Lower leg skin (tissue), 4 donors: ENCODE data around the gene CHD5. TPM values are rescaled to one million over a fixed set of nuclear protein-coding genes. Genes with fewer than 3 reads are reported as not detected.
"Not testable (repeated sequence)": the region's sequence is repeated elsewhere in the genome, so short reads cannot be mapped to it uniquely, and the experiment has no call there.

Source experiments
- DNase-seq, 2 donors: peaks; one replicate each; pipeline ENCODE4 v3.0.0-alpha.2; 2019; ENCODE audit warnings: low spot score in 2 of 2
- H3K4me3 ChIP-seq: fragments of 200-600 bp; sonication (generic); 2 replicates; pipeline ENCODE4 v1.5.1; 2017; ENCODE audit warnings: mild to moderate bottlenecking, low read depth; ENCODE audit not compliant: poor library complexity, severe bottlenecking
- POLR2A ChIP-seq, 2 donors: fragments of 450-650 bp; IDR thresholded peaks; one replicate each; pipeline ENCODE4 v1.6.1; 2016 to 2017; ENCODE audit warnings: antibody characterized with exemption in 2 of 2, mild to moderate bottlenecking in 1 of 2, moderate library complexity in 1 of 2
- WGBS, 2 donors: methylation state at CpG; one replicate each; pipeline ENCODE4 v1.1.5; 2018; 5-methylcytosine and 5-hydroxymethylcytosine counted together
- intact Hi-C: fragments of 100-400 bp; cut with DNase I; formaldehyde crosslinking; loops from one replicate; pipeline ENCODE4 v1.15.0; 2023; ENCODE audit warnings: low total_unique reads
- total RNA-seq, 4 donors: library from RNA; depleted of rRNA; stranded (reverse); fragments of >200 nt; gene quantifications; one replicate each; pipeline ENCODE4 v1.1.0, GENCODE V29; 2016
- TF ChIP-seq, protein P1 (sequence below), 3 donors: fragments of 450-650 bp; IDR thresholded peaks; one replicate each; pipeline ENCODE4 v1.5.1; 2016; ENCODE audit warnings: antibody characterized with exemption in 3 of 3, mild to moderate bottlenecking in 3 of 3, moderate library complexity in 2 of 3

CHD5 gene
- total RNA-seq, 4 donors from 2014 or later, result 0.04 to 0.27 (median 0.13) TPM; not detected in 1

GRCh38 chr1:6068932-6069331, 111.2 kb downstream of the CHD5 start:
- H3K4me3 ChIP-seq, result no peak overlapping the region
- intact Hi-C loops, result no loop called here
- DNase-seq, result no peak
- TF ChIP-seq POLR2A (IDR thresholded peaks at IDR 0.05), result no peak
- TF ChIP-seq, protein P1, sequence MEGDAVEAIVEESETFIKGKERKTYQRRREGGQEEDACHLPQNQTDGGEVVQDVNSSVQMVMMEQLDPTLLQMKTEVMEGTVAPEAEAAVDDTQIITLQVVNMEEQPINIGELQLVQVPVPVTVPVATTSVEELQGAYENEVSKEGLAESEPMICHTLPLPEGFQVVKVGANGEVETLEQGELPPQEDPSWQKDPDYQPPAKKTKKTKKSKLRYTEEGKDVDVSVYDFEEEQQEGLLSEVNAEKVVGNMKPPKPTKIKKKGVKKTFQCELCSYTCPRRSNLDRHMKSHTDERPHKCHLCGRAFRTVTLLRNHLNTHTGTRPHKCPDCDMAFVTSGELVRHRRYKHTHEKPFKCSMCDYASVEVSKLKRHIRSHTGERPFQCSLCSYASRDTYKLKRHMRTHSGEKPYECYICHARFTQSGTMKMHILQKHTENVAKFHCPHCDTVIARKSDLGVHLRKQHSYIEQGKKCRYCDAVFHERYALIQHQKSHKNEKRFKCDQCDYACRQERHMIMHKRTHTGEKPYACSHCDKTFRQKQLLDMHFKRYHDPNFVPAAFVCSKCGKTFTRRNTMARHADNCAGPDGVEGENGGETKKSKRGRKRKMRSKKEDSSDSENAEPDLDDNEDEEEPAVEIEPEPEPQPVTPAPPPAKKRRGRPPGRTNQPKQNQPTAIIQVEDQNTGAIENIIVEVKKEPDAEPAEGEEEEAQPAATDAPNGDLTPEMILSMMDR (IDR thresholded peaks at IDR 0.05), result no peak
- 78 to 89% methylated on average over 8 to 9 of the region's 9 CpGs for WGBS, 2 donors

- no peak overlapping the region for H3K4me3 ChIP-seq
- no peak for DNase-seq
- intact Hi-C loops, result no loop called here
- WGBS, 2 donors, result 73 to 80% methylated on average over 5 of the region's 5 CpGs
- TF ChIP-seq POLR2A (IDR thresholded peaks at IDR 0.05), result no peak
- TF ChIP-seq, protein P1 (IDR thresholded peaks at IDR 0.05), result no peak
These were observed 112.0 kb downstream of the CHD5 start for GRCh38 chr1:6068073-6068472.

- TF ChIP-seq, protein P1 (IDR thresholded peaks at IDR 0.05), result no peak
- TF ChIP-seq POLR2A (IDR thresholded peaks at IDR 0.05), result no peak
- WGBS, 2 donors, result 60 to 88% methylated on average over 6 to 8 of the region's 8 CpGs
- intact Hi-C loops, result no loop called here
- no peak for DNase-seq
- no peak overlapping the region for H3K4me3 ChIP-seq
These were observed 113.4 kb downstream of the CHD5 start for GRCh38 chr1:6066680-6067079.

DNA sequence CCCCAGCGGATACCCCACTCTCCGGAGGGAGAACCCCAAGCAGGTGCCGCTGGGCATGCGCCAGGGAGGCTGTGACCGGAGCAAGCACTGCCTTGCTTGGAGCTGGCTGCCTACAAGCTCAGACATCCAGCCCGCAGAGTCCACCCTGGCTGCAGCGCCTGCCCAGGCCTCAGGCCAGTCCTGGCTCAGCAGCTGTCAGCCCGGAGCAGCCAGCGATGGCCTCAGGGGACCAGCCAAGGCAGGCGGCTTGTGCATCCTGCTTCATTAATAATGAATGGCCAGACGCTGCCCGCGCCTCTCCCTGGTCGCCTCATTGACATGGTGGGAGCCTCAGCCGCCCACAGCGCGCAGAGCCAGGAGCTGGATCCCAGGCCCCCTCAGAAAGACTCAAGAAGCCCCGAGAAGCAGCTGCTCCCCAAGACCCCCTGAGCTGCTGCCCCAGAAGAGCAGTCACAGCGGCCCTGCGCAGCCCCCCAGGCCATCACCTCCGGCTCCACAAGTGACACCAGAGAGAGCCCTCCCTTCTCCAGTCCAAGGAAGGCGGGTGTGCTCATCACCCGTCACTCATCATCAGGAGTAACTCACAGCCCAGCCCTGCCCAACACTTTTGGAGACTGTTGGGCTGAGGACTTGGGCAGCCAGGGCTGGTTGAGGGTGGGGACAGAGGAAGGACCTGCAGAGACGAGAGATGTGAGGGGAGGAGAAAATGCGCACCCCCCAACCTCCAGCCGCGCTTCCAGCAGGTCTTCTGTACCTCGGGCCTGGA, 114.8 kb downstream of the CHD5 start:
- intact Hi-C loops, result no loop called here
- H3K4me3 ChIP-seq, result no peak overlapping the region
- TF ChIP-seq, protein P1 (IDR thresholded peaks at IDR 0.05), result no peak
- TF ChIP-seq POLR2A (IDR thresholded peaks at IDR 0.05), result no peak
- 77 to 80% methylated on average over 21 to 25 of the region's 28 CpGs for WGBS, 2 donors
- no peak for DNase-seq

DNA sequence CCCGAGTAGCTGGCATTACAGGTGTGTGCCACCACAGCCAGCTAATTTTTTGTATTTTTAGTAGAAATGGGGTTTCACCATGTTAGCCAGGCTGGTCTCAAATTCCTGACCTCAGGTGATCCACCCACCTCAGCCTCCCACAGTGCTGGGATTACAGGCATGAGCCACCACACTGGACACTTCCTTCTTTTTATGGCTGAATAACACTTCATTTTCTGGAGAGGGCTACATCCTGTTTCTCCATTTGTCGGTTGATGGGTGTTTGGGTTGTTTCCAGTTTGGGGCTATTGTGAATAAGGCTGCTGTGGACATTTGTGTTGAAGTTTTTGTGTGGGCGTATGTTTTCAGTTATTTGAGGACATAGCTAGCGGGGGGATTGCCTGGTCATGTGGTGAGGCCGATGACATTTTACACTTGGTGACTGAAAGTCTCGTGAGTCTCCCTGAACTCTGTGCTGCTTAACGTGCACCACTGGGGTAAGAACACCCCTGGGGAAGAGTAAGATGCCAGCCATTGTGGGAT, 116.5 kb downstream of the CHD5 start:
- H3K4me3 ChIP-seq, DNase-seq, intact Hi-C loops: not testable (repeated sequence)
- WGBS, 2 donors, result 77 to 88% methylated on average over 7 of the region's 7 CpGs

DNA sequence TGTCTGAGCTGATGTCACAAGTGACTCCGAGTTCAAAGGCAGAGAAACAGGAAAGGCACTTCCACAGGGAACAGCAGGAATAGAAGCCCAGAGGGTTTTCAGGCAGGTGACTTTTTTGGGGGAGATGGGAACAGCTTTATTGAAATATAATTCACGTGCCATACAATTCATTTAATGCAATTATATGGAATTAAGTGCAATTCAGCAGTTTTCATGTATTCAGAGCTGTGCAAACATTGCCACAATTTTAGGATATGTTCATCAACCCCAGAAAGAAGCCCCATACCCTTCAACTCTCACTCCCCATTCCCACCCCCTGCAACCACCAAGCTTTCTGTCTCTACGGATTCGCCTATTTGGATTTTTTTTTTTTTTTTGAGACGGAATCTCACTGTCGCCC, 117.5 kb downstream of the CHD5 start:
- 90 to 96% methylated on average over 6 of the region's 6 CpGs for WGBS, 2 donors
- DNase-seq, result no peak
- TF ChIP-seq, protein P1 (IDR thresholded peaks at IDR 0.05), result no peak
- no peak for TF ChIP-seq POLR2A (IDR thresholded peaks at IDR 0.05)
- intact Hi-C loops, result no loop called here
- no peak overlapping the region for H3K4me3 ChIP-seq
